ENCODE data around the gene PCDHGB7.
A peak's percentile ranks its signal among the peaks of the same experiment; 100 is the strongest.
"Not testable (repeated sequence)": the region's sequence is repeated elsewhere in the genome, so short reads cannot be mapped to it uniquely, and the experiment has no call there.

The PCDHGB7 gene

DNA sequence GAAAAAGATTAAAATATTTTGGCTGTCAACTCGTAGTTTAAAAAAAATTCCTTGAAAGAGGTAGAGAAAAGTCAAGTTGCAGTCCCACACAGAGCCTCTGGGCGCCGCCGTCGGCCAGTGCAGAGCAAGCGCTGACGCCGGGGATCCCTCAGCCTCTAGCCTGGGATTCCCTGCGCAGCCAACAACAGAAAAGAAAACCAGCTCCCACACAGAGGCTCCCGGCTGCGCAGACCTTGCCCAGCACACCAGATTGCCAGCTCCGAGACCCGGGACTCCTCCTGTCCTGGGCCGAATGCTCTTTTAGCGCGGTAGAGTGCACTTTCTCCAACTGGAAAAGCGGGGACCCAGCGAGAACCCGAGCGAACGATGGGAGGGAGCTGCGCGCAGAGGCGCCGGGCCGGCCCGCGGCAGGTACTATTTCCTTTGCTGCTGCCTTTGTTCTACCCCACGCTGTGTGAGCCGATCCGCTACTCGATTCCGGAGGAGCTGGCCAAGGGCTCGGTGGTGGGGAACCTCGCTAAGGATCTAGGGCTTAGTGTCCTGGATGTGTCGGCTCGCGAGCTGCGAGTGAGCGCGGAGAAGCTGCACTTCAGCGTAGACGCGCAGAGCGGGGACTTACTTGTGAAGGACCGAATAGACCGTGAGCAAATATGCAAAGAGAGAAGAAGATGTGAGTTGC, at the start of gene PCDHGB7:
PCDHGB7 (plus strand) TSS at position 184 of the 679 bp plus-strand sequence; CDS start at position 367, 183 bp downstream.
- DNase-seq: not testable (repeated sequence)

- DNase-seq: no peak
Observed at GRCh38 chr5:141369994-141370848, 47.3 kb upstream of the PCDHGB7 start, which contains the start of gene PCDHGB3. Gene PCDHGB3, plus strand, starts transcription at chr5:141370242. Its CDS starts 153 bp downstream, at chr5:141370395.

- DNase-seq: no peak
Observed at GRCh38 chr5:141371572-141372475, 45.7 kb upstream of the PCDHGB7 start.

- DNase-seq: no peak
Observed at GRCh38 chr5:141373673-141374317, 43.7 kb upstream of the PCDHGB7 start, which contains the start of gene PCDHGA6. Gene PCDHGA6, plus strand, starts transcription at chr5:141373891. Its CDS starts 193 bp downstream, at chr5:141374084.

- DNase-seq: no peak
Observed at GRCh38 chr5:141374627-141375026, 42.9 kb upstream of the PCDHGB7 start.

GRCh38 chr5:141375444-141376155, 41.9 kb upstream of the PCDHGB7 start:
- DNase-seq: not testable (repeated sequence)

GRCh38 chr5:141382469-141383294, 34.8 kb upstream of the PCDHGB7 start, which contains the start of gene PCDHGA7:
Gene PCDHGA7, plus strand, starts transcription at chr5:141382742. Its CDS starts 158 bp downstream, at chr5:141382900.
- peak; percentile 24 for DNase-seq

- DNase-seq: no peak
Observed at GRCh38 chr5:141383345-141383744, 34.1 kb upstream of the PCDHGB7 start.

GRCh38 chr5:141384471-141385267, 32.8 kb upstream of the PCDHGB7 start:
- no peak for DNase-seq

DNA sequence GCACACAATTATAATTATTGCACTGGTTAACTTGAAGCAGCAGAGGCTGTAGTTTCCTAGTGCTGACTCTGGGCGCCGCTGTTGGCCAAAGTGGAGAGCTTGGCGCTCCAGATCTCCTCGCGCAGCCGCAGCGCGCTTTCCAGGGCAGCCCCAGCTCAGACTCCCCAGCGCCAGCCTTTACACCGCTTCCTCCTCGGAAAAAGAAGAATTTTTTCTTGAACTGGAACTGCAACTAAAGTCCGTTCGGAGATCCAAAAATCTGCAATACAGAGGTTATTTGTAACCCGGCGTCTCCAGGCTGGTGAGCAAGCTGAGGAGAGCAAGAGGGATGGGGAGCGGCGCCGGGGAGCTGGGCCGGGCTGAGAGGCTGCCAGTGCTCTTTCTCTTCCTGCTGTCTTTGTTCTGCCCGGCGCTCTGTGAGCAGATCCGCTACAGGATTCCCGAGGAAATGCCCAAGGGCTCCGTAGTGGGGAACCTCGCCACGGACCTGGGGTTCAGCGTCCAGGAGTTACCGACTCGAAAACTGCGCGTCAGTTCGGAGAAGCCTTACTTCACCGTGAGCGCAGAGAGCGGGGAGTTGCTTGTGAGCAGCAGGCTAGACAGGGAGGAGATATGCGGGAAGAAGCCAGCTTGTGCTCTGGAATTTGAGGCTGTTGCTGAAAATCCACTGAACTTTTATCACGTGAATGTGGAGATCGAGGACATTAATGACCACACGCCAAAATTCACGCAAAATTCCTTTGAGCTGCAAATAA, 29.7 kb upstream of the PCDHGB7 start, which contains the start of gene PCDHGB4:
PCDHGB4 (plus strand) TSS at position 142 of the 755 bp plus-strand sequence; CDS start at position 329, 187 bp downstream.
- DNase-seq: not testable (repeated sequence)

DNA sequence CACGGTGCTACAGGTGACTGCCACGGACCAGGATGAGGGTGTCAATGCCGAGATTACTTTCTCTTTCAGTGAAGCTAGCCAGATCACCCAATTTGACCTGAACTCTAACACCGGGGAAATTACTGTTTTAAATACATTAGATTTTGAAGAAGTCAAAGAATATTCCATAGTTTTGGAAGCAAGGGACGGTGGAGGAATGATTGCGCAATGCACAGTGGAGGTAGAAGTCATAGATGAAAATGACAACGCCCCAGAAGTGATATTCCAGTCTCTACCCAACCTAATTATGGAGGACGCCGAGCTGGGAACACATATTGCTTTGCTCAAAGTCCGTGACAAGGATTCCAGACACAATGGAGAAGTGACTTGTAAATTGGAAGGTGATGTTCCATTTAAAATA, 28.8 kb upstream of the PCDHGB7 start:
- no peak for DNase-seq

GRCh38 chr5:141389153-141390042, 28.1 kb upstream of the PCDHGB7 start:
- no peak for DNase-seq

GRCh38 chr5:141392429-141393198, 24.9 kb upstream of the PCDHGB7 start, which contains the start of gene PCDHGA8:
Gene PCDHGA8, plus strand, starts transcription at chr5:141392633. Its CDS starts 181 bp downstream, at chr5:141392814.
- DNase-seq: no peak

- DNase-seq: no peak
Observed at GRCh38 chr5:141393267-141393666, 24.2 kb upstream of the PCDHGB7 start.

DNA sequence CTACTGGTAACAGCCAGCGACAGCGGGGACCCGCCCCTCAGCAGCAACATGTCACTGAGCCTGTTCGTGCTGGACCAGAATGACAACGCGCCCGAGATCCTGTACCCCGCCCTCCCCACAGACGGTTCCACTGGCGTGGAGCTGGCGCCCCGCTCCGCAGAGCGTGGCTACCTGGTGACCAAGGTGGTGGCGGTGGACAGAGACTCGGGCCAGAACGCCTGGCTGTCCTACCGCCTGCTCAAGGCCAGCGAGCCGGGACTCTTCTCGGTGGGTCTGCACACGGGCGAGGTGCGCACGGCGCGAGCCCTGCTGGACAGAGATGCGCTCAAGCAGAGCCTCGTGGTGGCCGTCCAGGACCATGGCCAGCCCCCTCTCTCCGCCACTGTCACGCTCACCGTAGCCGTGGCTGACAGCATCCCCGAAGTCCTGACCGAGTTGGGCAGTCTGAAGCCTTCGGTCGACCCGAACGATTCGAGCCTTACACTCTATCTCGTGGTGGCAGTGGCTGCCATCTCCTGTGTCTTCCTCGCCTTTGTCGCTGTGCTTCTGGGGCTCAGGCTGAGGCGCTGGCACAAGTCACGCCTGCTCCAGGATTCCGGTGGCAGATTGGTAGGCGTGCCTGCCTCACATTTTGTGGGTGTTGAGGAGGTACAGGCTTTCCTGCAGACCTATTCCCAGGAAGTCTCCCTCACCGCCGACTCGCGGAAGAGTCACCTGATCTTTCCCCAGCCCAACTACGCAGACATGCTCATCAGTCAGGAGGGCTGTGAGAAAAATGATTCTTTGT, 22.9 kb upstream of the PCDHGB7 start:
- DNase-seq: not testable (repeated sequence)
